NCI-H146 treated with DMSO at 0.1 percent for 48 hours (cell line): ENCODE results near the gene SNRPA1.
"Not testable (repeated sequence)": the region's sequence is repeated elsewhere in the genome, so short reads cannot be mapped to it uniquely, and the experiment has no call there.

Source experiments
- DNase-seq: peaks from one replicate; lab custom pipeline; 2025; ENCODE audit not compliant: unreplicated experiment; lab: John Stamatoyannopoulos, UW

The SNRPA1 gene

DNA sequence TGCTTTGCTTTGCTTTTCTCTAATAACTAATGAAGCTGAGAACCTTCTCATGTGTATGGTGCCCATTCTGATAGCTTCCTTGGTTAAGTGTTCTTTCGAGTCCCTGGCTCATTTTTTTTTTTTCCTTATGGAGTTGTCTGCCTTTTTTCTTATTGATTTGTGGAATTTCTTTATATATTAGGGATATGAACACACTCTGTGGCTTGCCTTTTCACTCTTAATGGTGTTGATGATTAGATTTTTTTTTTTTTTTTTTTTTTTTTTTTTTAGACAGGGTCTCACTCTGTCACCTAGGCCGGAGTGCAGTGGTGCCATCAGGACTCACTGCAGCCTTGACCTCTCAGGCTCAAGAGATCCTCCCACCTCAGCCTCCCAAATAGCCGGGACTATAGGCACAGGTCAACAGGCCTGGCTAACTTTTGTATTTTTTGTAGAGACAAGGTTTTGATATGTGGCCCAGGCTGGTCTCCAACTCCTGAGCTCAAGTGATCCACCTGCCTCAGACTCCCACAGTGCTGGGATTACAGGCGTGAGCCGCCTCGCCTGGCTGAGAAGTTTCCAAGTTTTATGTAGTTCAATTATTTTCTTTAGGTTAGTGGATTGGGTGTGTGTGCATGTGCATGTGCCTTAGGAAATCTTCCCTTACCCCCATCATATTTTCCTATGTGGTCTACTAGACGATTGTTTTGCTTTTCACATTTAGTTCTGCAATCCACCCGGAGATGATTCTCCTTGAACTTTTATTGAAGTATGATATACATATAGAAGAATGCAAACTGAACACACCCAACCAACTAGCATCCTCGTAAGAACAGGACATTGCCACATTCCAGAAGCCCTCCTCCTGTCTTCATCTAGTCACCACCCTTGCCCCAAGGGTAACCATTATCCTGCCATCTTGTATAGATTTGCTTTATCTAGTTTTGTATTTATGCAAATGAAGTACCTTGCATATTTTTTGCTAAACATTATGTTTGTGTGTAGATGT, 1.7 kb upstream of the SNRPA1 start:
- no peak for DNase-seq

DNA sequence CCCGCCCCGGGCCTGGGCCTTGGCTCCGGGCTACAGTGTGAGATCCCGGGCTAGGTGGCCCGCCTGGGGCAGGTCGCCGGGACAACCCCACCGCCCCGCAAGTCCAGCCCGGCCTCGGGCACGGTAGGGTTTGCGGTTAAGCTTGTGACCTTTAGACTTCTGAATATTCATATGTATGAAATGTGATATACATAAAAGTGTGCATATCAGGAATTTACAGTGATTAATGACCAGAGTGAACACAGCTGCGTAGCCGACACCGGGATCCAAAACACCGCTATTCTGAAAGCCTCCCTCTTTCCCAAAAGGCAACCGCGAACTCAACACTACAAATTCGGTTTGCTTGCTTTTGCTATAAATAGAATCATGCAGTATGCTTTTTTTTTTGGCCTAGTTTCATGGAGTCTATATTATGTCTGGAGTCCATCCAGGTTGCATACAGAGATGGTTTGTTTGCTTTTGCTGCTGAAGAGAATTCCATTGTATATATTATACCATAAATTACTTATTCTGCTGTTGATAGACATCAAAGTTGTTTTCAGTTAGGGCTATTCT, 636 bp upstream of the SNRPA1 start:
- peak; percentile 17 for DNase-seq

DNA sequence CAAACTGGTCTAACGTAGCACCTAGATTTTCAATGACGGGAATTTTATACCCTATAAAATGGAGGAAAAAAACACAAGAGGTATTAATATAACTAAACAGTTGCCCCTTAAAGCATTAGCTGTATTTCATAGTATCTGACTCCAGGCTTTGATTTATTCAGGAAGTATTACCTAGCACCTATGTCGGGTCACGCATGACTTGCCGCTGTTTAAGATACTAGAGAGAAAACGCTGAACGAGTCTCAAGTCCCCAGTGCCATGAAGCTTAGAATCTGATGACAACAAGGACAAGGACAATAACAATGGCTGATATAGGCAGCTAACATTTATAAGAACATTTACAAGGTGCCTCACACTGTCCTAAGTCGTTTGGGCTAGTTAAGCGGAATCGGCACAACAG, 1.9 kb downstream of the SNRPA1 start:
- DNase-seq = no peak

DNA sequence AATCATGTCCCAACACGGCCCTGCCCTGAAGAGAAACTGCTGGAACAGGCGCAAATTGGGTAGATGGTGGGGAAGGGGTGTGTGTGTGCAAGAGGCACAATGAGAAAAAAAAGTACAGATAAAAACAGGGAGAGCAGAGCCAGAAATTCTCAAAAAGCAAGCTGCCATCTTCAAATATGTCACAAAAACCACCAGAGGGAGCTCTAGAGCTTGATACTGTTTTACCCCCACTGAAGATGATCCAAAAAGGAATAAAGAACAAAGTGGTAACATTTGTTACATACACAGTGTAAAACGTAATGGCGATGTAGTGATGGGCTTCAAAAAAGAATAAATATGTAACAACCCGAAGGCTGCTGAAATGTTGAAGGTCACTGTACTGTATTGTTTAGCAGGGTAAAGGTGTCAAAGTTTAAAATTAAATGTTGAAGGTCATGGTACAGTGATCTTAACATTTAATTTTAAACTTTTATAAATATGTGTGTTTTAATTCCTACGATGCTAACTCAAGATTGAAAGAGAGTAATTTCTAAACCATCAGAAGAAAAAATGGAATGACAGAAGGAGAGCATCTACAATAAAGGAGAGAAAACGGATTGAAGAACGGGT, 6.0 kb downstream of the SNRPA1 start:
- no peak for DNase-seq

DNA sequence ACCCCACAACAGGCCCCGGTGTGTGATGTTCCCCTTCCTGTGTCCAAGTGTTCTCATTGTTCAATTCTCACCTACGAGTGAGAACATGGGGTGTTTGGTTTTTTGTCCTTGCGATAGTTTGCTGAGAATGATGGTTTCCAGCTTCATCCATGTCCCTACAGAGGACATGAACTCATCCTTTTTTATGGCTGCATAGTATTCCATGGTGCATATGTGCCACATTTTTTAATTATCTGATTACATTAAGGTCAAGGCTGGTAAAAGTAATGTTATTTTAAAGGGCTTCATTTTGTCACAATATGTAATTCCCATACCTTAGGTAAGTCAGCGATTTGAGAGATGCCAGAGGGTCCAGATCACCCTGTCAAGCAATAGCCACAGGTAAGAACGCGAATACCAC, 7.7 kb downstream of the SNRPA1 start:
- not testable (repeated sequence) for DNase-seq

DNA sequence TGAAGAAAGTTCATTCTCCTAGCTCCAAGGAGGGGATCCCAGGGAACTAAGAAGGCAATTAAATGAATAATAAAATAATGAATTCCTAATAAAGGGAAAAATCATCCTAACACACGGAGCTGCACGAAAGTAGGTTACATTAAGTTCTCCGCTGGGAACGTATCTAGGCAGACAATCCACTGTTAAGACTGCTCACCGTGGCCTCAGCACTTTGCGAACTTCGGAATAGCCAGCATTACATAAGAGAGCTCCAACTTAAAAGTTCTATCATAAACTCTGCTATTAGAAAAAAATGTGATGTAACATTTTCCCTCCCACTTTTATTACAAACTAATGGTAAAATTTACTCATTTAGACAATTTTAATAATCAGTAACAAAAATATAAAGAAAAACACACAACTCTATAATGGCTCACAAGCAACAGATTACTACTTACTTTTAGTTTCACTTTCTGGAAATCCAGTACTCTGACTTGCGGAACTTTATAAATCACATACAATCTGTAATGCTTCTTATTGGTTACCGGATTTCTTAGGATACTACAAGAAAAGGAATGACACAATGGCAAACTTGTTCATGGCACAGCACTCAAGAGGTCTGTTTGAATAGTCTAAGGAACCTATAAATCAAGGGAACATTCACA, 8.5 kb downstream of the SNRPA1 start:
- DNase-seq = no peak

DNA sequence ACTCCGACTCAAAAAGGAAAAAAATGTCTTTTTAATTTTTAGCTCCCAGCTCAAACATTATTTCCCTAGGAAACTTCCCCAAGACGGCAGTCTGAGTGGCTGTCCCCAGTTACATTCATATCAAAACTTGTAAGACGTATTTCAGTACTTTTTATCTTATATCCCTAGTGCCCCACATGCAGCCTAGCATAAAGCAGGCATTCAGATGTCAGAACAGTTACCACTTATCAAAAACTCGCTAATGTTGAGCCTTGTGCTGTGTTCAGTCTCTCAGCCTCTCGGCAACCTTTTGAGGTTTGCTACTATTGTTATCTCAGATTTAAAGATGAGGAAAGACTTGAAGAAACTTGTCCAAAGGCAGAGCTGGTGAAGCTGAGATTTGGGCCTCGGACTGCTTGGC, 11.1 kb downstream of the SNRPA1 start:
- no peak for DNase-seq

DNA sequence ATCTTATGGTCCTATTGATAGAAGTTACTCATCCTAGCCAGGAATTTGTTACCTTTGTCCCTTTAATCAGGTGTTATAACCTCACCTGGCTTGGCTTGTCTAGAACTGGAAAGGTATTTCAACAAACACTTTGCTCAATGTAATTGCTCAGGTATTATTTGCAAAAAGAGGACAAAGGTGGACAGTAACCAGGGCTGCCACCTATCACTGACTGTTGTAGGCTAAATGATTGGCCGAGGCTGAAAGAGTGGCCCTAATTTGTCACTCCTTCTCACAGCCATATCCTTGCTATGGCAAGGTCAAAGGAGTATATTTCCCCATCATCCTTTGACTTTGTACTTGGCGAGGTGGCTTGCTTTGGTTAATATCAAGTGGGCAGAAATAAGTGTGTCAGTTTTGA, 15.0 kb downstream of the SNRPA1 start:
- DNase-seq = no peak

DNA sequence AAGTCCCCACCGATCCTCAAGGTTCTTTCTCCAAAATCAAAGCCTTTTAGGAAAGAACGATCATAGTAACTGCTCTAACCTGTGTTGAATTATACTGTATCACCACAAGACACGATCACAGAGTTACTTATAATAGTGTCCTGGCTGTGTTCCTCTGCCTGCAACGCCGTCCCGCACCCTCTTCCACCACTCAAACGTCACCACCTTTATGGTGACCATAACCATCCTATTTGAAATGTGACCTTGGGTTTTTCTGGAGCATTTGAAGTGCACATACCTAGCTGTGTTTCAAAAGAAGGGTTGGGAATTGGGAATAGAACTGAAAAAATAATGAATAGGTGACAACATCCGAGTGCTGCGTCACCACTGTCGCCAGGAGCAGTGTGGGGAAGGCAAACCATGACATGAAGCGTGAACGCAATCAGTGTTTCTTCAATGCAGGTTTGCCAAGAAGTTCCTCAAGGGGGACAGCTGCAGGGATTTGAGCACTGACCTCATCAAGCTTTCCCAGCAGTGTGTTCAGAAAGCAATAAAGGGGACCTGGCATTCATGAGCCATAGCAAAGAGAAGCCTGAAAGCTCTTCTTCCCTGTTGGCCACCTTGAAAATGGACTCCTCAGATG, 17.0 kb downstream of the SNRPA1 start:
- no peak for DNase-seq

DNA sequence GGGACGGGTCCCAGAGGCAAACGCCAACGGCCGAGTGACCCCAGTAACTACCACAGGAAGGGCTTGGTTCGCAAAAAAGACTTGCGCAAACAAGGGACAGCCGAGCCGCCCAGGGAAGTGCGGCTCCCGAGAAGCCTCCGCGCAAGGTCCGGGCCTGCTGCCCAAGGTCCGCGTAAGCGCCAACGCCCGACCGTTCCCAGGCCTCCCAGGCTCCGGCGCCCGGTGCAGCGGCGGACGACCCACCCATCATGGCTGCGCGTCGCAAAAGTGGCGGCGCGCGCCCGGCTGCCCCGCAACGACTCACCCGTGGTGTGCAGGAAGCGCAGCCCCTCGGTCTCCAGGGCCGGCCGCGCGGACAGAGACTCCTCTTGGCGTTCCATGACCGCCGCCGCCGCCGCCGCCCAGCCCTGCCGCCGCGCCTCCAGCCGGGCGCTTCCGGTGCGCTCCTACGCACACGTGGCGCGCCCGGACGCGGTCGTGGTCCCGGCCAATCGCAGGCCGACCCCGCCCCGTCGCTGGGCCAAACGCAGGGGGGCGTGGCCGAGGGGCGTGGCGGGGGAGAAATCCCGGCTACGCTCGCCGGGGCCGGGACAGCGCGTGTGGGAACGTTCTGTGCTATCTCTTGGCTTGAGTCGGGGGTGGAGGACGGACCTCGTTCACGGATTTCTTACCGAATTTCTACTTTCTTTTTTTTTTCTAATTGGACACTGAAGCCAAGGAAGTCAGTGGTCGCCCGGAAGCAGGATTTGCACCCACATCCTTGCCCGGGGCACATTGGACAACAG, 17.8 kb downstream of the SNRPA1 start, which contains the start of gene SELENOS:
SELENOS (minus strand) TSS at position 448 of the 785 bp plus-strand sequence; CDS start at position 380, 68 bp downstream.
- peak; percentile 69 for DNase-seq

DNA sequence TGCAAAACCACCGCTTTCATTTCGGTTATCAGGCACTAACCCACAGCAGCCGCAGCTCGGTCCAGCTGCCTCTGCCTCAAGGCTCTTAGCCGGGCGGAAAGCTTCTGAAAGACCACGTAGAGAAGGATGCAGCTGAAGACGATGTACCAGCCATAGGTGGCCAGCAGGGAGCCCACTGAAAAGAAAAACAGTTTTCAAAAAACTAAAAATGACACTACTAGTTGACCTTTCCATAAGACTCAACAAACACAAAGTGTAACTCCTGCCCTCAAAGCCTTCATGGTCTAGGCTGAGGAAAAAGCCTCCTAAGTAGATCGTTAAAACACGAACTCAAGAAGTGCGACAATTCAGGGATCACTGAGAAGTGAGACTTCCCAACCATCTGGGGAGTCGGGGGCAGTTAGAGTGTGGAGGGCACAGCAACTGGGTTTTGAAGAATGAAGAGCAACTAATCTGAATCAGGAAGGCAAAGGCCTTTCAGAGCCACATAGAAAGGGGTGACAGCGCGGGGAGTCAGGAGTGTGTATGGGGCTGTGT, 18.5 kb downstream of the SNRPA1 start:
- DNase-seq = no peak

DNA sequence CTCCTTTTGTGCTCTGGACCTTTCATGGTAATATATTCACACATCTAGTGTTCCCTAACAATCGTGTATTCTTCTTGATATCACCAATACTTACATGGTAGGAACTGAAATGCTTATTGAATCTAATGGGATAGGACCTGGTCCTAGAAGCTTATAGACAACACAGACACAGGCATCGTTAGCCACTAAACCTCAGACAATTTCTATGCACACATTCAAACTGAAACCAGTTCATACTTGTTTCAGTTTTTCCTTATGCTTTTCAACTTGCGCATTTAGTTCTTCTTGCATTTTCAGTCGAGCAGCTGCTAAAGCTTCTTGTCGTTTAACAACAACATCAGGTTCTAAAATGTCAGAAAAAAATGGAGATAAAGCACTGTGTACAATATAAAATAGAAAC, 20.0 kb downstream of the SNRPA1 start:
- DNase-seq = no peak

DNA sequence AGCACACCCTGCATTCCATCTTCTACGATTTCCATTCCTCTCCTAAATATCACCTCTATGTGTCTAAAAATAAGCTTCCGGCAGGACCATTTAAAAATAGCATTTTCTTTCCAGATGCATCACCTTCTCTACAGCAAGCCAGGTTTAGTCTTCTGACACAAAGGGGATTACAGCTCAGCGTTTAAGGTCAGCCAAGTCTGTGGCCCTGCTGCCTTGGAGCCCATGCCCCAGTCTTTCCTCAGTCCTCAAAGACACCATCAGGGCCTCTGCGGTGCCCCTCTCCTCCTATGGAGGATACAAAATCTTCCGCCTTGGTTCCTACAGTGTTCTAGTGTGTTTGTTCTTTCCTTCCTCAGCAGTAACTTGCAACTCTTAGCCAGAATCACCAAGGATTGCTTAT, 21.5 kb downstream of the SNRPA1 start:
- DNase-seq = no peak

DNA sequence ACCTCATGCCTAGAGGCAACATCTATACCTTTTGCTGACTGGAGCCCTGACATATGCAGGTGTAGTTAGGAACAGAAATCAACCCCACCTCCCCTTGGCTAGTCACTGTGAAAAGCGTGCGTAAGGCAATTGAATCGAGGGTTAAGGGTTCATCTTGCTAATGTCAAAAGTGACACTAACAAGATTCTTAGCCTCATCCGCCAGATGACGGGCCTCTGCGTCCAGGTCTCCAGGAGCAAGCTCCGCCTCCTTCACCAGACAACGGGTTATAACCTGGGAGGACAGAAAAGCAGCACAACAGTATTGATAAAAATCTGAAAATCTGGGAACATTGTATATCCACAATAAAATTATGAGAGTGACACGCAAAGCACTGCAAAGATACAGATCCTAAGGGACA, 22.5 kb downstream of the SNRPA1 start:
- DNase-seq = no peak

DNA sequence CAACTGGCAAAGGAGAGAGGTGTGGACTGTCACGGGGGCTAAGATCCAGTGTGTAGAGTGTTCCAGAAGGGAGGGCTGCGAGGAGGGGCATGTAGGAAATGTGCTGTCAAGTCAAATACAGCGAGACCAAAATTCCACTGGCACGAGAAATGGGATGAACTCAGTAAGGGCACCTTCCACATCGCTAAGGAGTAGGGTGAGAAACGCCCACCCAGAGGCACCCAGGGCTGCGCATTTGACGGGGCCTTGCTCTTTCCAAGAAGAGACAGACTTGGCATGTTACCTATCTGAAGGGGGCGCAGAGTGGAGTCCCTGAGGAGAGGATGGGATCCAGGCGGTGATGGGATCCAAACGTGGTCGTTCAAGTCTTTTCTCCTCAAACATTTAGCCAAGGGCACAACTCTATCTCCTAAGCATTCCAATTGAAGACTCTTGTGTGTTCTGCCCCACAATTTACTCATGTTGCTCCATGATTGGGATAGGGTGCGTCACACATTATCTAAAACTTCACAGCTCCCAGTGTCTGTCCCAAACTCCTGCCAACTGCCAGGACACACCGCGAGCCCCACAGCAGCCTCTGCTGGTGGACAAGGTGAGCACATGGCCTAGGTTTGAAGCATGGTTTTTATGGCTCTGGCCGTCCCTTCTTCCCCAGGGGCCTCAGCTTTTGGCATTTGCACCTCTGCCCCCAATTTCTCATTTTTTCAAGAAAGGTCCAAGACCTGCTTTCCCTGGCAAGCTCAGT, 25.4 kb downstream of the SNRPA1 start:
- no peak for DNase-seq

DNA sequence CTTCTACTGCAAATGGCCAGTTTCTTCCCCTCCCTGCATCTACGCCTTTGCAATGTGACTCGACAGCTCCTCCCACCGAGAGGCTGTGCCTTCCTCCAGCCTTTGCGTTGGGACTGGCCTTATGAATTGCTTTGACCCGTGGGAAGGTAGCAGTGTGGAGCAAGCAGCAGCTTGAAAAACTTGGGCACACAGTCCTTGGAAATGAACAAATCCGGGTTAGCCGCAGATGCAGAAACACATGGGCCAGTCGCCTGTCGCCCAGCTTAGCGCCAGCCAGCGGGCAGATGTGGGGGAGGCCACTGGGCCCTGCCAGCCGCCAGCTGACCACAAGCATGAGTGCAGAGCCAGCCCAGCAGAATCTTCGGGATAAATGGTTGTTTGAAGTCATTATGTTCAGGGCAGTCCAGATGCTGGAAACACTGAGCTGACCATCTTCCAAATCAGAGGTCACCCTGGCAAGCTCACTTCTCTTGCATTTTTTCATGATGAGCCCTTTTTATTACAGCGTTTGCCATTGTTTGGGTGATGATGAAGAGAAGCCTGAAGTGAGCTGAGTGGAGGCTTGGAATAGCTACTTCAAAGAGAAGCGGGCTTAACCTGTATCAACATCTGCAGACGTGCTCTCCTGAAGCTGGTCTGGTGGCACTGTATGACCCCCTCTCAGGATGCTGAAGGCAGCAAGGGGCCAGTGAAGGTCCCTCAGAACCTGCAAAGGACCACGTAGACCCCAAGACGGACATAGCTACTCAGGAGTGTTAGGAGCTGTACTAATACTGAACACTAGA, 27.5 kb downstream of the SNRPA1 start:
- no peak for DNase-seq

DNA sequence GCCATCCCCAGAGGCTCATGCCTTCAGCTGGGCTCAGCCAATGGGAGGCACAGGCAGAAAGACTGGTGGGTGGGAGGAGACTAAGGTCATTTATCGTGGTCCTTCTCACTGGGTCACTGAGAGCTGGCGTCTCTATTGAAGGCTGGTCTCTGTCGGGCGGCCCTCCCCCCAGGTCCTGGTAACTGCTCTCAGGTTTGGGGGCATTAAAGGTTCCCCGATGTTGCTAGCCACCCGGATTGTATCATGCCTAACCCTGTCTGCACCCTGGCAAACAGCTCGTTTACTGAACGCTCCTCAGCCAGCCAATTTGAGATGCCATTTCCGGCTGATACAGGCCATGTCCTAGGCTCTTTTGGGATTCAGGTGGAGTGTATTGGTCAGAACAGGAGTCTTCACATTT, 28.3 kb downstream of the SNRPA1 start:
- DNase-seq = no peak

DNA sequence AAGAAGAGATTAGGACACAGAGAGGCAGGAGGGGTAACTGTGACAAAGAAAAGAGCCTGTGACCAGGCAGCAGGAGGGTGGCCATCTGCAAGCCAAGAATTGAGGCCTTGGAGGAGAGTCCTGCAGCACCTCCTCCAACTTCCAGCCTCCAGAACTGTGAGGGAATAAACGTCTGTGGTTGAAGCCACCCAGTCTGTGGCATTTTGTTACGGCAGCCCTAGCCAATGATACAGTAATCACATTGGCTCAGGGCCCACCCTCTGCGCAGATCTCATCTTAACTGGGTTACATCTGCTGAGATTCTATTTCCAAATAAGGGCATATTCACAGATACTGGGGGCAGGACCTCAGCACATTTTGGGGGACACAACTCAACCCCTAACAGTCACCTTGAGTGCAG, 29.0 kb downstream of the SNRPA1 start:
- no peak for DNase-seq
